Measurements from ENCODE around the gene GPATCH2L.

GRCh38 chr14:76104802-76105355 lies 46.8 kb upstream of the GPATCH2L start:
- no peak for TF ChIP-seq CTCF (conservative IDR thresholded peaks at IDR 0.05 in 1 of 2, IDR thresholded peaks at IDR 0.05 in 1 of 2; ENCODE audit: low read depth in 1 of 2, low read length in 2 of 2)
- no peak for TF ChIP-seq EZH2 (IDR thresholded peaks at IDR 0.05; ENCODE audit: low read length, missing control alignments)
